ENCODE measurements around the gene GRIK5.

DNA sequence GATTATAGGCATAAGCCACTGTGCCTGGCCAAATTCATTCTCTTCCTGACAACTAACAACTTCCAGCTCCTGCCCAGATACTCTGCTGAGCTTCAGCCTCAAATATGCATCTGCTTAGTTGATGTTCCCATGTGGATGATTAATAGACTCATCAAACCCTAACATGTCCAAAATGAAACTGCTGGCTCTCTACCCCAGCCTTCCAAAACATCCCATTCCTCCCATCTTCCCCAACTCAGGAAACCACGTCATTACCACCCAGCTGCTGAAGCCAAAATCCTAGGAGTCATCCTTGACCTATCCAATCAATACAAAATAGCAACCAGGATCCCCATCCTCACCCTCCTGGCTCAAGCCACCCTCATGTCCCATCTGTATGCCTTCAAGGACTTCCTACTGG lies 41.4 kb upstream of the GRIK5 start:
- TF ChIP-seq GATA2 (IDR thresholded peaks at IDR 0.05; ENCODE audit: low read depth, low read length), result no peak
- no peak for TF ChIP-seq GATA3 (IDR thresholded peaks at IDR 0.05; ENCODE audit: low read depth, low read length)

All from SH-SY5Y (cell line).